Measurements from ENCODE around the gene PIAS1. TPM values are rescaled to one million over a fixed set of nuclear protein-coding genes. Genes with fewer than 3 reads are reported as not detected.
A peak's percentile ranks its signal among the peaks of the same experiment; 100 is the strongest.

The PIAS1 gene
- total and polyA plus RNA-seq, 11 donors = 6.2 to 37.8 (median 29.4) TPM

DNA sequence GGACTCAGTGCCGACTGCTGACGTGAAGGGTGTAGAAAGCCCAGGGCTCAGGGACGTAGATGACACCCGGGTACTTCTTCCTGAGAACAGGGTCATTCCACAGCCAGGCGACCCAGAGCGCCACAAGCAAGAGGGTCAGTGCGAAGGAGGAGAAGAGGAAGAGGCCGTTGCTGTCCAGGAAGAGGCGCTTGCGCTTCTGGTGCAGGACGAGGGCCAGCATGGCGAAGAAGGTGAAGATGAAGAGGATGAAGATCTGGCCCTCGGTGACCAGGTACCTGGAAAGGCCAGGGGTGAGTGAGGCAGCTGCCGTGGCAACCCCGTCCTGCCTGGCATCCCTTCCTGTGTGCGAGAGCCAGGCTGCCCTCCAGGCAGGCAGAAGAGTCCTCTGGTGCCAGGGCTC, 154.0 kb downstream of the PIAS1 start:
- no peak overlapping the region for H3K4me3 ChIP-seq
- no peaks in the 10 kb centered on the region for H3K36me3 ChIP-seq
- peaks cover 0 to 53% (median 17%) of the 10 kb centered on the region in 12 donors for H3K4me1 ChIP-seq
- no peak for DNase-seq
- peak overlapping the region in 5 of 12 donors; percentile 29 to 50 (median 40) for H3K27ac ChIP-seq
- ATAC-seq = no peak
- TF ChIP-seq, protein P1, sequence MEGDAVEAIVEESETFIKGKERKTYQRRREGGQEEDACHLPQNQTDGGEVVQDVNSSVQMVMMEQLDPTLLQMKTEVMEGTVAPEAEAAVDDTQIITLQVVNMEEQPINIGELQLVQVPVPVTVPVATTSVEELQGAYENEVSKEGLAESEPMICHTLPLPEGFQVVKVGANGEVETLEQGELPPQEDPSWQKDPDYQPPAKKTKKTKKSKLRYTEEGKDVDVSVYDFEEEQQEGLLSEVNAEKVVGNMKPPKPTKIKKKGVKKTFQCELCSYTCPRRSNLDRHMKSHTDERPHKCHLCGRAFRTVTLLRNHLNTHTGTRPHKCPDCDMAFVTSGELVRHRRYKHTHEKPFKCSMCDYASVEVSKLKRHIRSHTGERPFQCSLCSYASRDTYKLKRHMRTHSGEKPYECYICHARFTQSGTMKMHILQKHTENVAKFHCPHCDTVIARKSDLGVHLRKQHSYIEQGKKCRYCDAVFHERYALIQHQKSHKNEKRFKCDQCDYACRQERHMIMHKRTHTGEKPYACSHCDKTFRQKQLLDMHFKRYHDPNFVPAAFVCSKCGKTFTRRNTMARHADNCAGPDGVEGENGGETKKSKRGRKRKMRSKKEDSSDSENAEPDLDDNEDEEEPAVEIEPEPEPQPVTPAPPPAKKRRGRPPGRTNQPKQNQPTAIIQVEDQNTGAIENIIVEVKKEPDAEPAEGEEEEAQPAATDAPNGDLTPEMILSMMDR (IDR thresholded peaks at IDR 0.05) = no peak
- no peak for TF ChIP-seq POLR2A (IDR thresholded peaks at IDR 0.05)
- WGBS, 4 donors = 78 to 87% (median 80%) methylated on average over 15 to 16 of the region's 16 CpGs
- intact Hi-C loops (cut with DNase I) = loop anchor here in 1 of 10 donors (5.0 kb wide), 1 partner anchor 346 kb away; no protein-coding TSS in a partner anchor
- no peaks in the 10 kb centered on the region for H3K27me3 ChIP-seq
- H3K9me3 ChIP-seq = no peaks in the 10 kb centered on the region

DNA sequence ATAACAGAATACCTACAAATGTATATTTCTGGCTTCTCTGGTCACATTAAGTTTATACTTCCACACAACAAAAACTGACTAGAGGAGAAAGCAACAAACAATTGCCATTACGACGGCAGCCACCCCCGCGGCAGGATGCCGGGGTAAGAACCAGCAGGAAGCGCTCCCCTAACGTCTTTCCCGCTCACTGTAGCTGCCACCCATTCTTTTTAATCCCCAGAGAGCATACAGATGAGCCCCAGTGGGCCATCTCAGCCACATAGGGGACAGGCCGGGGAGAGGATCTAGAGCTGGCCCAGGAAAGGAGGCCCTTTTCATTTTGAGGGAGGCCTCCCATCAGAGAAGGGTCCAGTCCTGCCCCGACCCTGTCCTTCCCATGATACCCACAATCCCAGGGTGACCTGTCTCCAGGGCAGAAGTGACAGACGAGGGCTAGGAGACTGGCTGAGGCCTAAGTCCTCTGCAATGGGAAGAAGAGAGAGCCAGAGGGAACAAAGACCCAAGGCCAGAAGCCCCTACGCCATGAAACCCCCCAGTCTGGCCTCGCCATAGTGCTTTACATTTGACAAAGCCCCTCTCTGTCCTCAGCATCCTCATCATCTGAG, 154.6 kb downstream of the PIAS1 start:
- no peaks in the 10 kb centered on the region for H3K36me3 ChIP-seq
- no peaks in the 10 kb centered on the region for H3K9me3 ChIP-seq
- DNase-seq = peak in 2 of 5 donors; percentile 6 to 17
- no peak for TF ChIP-seq POLR2A (IDR thresholded peaks at IDR 0.05)
- TF ChIP-seq, protein P1 (IDR thresholded peaks at IDR 0.05) = no peak
- ATAC-seq = peak in 1 of 4 donors; percentile 8
- WGBS, 4 donors = 70 to 84% (median 75%) methylated on average over 13 of the region's 13 CpGs
- intact Hi-C loops (cut with DNase I) = loop anchor here in 1 of 10 donors (5.0 kb wide), 1 partner anchor 346 kb away; no protein-coding TSS in a partner anchor
- H3K4me3 ChIP-seq = no peak overlapping the region
- H3K4me1 ChIP-seq = peaks cover 0 to 53% (median 17%) of the 10 kb centered on the region in 12 donors
- H3K27ac ChIP-seq = peak overlapping the region in 5 of 12 donors; percentile 24 to 50 (median 40)
- H3K27me3 ChIP-seq = no peaks in the 10 kb centered on the region

DNA sequence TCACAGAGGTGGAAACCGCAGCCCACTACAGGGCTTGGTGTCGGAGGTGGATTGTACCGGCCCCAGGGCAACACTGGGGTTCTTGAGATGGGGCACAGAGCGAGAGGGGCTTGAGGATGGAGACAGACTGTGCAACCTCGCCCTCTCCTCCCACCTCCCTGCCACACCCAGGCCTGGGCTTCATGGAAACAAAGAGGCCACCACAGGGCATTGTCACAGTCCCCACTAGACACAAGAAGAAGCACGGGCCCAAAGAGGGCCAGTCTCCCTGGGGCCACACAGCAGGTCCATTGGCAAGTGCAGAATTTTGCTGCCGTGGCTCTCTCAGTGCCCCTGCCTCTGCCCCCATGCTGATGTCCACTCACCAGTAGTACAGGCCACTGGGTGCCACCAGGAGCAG, 155.2 kb downstream of the PIAS1 start:
- 83 to 96% (median 87%) methylated on average over 7 of the region's 7 CpGs for WGBS, 4 donors
- Histone ChIP-seq H3K27me3 (no peaks in the 10 kb centered on the region), H3K9me3 (no peaks in the 10 kb centered on the region), H3K4me3 (no peak overlapping the region), H3K4me1 (peaks cover 0 to 53% (median 17%) of the 10 kb centered on the region in 12 donors), H3K36me3 (no peaks in the 10 kb centered on the region), H3K27ac (peak overlapping the region in 1 of 12 donors; percentile 24)
- DNase-seq (peak in 1 of 5 donors; percentile 11), ATAC-seq (no peak)
- intact Hi-C loops (cut with DNase I) = loop anchor here in 1 of 10 donors (5.0 kb wide), 1 partner anchor 347 kb away; no protein-coding TSS in a partner anchor
- TF ChIP-seq POLR2A (IDR thresholded peaks at IDR 0.05) = no peak
- TF ChIP-seq, protein P1 (IDR thresholded peaks at IDR 0.05) = no peak

DNA sequence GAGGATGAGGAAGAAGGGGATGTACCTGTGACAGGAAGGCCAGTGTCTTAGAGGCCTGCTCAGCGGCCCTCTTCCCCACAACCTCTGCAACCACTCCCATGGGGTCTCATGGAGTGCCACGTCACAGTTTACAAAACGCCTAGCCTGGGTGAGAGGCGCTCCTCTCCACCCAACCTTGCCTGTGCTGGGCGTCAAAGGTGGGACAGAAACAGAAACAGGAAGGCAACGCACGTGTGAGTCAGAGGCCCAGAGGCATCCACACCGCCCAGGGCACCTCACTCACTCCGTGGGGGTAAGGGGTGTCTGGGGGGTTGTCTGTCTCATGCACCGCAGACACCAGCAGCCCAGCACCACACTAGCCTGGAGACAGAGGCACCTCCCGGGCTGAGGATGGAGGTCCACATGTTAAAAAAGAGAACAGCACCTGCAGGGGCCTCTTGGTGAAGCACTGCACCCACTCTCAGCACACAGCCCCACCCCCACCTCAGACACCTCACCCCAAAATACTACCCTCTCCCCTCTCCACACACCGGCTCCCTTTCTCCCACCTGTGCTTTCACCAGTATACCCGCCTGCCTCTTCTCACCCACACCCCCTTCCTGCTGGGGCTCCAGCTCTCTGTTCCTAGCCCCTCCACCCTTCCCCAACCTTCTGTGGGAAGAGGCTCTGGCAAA, 155.8 kb downstream of the PIAS1 start:
- H3K9me3 ChIP-seq = no peaks in the 10 kb centered on the region
- ATAC-seq (no peak), DNase-seq (peak in 1 of 5 donors; percentile 15)
- H3K27ac ChIP-seq = no peak overlapping the region
- intact Hi-C loops (cut with DNase I) = loop anchor here in 8 of 10 donors (2.0 to 5.0 kb wide), 2 partner anchors 347 to 348 kb away; no protein-coding TSS in a partner anchor
- H3K4me3 ChIP-seq = no peak overlapping the region
- H3K27me3 ChIP-seq = no peaks in the 10 kb centered on the region
- H3K36me3 ChIP-seq = no peaks in the 10 kb centered on the region
- TF ChIP-seq, protein P1 (IDR thresholded peaks at IDR 0.05) = no peak
- no peak for TF ChIP-seq POLR2A (IDR thresholded peaks at IDR 0.05)
- 79 to 83% (median 81%) methylated on average over 13 of the region's 13 CpGs for WGBS, 4 donors
- peaks cover 0 to 52% (median 16%) of the 10 kb centered on the region in 12 donors for H3K4me1 ChIP-seq
